ENCODE data around the gene SMOC2. TPM values are rescaled to one million over a fixed set of nuclear protein-coding genes. Genes with fewer than 3 reads are reported as not detected.
A peak's percentile ranks its signal among the peaks of the same experiment; 100 is the strongest.

The SMOC2 gene
- total RNA-seq, 6 experiments from 2014 or later: 0.42 to 3.5 (median 1.2) TPM

DNA sequence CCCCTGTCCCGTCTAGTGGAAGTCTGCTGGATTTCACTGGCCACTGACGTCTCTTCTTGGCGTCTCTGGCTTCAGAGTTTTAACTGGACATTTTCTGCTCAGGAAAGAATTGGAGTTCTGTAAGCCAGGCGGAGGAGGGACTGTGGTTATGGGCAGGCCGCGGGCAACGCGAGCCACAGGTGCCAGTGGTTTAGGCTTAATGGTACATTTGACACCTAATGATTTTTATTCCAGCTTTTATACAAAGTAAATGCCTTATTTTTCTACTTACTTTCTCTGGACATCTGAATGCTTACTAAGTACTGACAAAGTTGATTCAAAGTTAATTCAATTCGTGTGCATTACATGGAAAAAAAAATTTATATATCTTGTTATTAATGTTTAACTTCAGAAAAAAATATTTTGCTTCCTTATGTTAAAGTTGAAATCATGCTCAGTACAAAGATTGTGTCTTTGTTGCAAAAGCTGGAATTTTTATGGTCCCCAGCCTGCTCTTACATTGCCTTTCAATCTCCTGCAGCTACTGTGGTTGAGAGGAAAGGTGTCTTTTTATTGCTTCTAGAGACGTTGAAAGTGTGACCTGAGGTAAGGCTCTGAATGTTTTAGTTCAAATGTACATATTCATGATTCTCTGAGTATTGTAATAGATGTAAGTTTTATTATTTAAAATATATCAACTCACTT is 231.0 kb downstream of the SMOC2 start:
- DNase-seq (no peak), ATAC-seq (no peak)
- intact Hi-C loops (cut with DNase I): no loop called here
- TF ChIP-seq, protein P1, sequence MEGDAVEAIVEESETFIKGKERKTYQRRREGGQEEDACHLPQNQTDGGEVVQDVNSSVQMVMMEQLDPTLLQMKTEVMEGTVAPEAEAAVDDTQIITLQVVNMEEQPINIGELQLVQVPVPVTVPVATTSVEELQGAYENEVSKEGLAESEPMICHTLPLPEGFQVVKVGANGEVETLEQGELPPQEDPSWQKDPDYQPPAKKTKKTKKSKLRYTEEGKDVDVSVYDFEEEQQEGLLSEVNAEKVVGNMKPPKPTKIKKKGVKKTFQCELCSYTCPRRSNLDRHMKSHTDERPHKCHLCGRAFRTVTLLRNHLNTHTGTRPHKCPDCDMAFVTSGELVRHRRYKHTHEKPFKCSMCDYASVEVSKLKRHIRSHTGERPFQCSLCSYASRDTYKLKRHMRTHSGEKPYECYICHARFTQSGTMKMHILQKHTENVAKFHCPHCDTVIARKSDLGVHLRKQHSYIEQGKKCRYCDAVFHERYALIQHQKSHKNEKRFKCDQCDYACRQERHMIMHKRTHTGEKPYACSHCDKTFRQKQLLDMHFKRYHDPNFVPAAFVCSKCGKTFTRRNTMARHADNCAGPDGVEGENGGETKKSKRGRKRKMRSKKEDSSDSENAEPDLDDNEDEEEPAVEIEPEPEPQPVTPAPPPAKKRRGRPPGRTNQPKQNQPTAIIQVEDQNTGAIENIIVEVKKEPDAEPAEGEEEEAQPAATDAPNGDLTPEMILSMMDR (IDR thresholded peaks at IDR 0.05): no peak
- TF ChIP-seq POLR2A (IDR thresholded peaks at IDR 0.05): no peak
- Histone ChIP-seq H3K4me3 (no peak overlapping the region), H3K27ac (no peak overlapping the region), H3K27me3 (no peaks in the 10 kb centered on the region), H3K9me3 (no peaks in the 10 kb centered on the region), H3K36me3 (no peaks in the 10 kb centered on the region), H3K4me1 (no peaks in the 10 kb centered on the region)
- 60% methylated on average over 10 of the region's 10 CpGs for WGBS (ENCODE audit: insufficient coverage, low coverage, low lambda C conversion rate, missing lambda C conversion rate)

DNA sequence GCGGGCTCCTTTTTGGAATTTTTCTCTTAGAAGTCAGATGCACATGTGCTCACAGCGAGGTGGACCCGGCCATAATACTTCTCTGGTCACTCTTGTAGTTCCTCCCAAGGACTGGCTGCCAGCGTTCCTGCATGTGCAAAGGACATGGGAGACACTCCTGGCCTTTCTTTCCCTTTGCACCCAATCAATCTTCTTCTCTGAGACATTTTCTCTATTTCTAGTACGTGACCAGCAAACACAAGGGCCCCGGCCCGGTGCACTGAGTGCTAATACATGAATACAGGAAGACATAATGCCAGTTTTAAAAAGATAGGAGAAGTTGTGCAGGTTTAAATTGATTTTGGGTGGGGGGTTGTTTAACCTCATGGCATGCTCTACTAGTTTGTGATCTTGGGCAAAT is 233.6 kb downstream of the SMOC2 start:
- WGBS (ENCODE audit: insufficient coverage, low coverage, low lambda C conversion rate, missing lambda C conversion rate): 39% methylated on average over 4 of the region's 7 CpGs
- DNase-seq: no peak

DNA sequence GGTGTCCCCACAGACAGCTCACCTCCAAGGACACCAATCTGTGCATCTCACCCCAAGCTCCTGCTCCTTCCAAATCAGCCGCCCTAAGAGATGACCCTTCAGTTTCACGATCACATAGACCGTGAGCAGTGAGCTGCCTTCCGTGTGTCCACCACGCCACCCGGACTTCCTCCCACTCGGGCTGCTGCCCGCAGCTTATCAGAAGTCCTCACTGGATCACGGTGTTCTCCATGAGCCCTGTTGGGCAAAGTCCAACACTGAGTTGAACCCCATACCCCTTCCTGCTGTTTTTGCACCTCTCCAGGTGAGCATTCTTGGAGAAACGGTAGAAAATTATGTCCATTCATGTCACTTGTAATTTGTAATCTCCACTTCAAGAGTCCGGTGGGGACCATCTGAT is 234.4 kb downstream of the SMOC2 start:
- no peaks in the 10 kb centered on the region for H3K9me3 ChIP-seq
- DNase-seq (peak in 1 of 3 donors; percentile 23), ATAC-seq (no peak)
- H3K36me3 ChIP-seq: no peaks in the 10 kb centered on the region
- no peaks in the 10 kb centered on the region for H3K27me3 ChIP-seq
- H3K4me3 ChIP-seq: no peak overlapping the region
- intact Hi-C loops (cut with DNase I): no loop called here
- no peak for TF ChIP-seq POLR2A (IDR thresholded peaks at IDR 0.05)
- TF ChIP-seq, protein P1 (IDR thresholded peaks at IDR 0.05): no peak
- 66% methylated on average over 11 of the region's 11 CpGs for whole genome bisulfite sequencing (ENCODE audit: insufficient coverage, low coverage, low lambda C conversion rate, missing lambda C conversion rate)
- H3K27ac ChIP-seq: no peak overlapping the region
- no peaks in the 10 kb centered on the region for H3K4me1 ChIP-seq

More for the DNA sequence above, 233.6 kb downstream of the SMOC2 start:
- intact Hi-C loops (cut with DNase I): no loop called here
- no peak for ATAC-seq
- no peak overlapping the region for H3K27ac ChIP-seq
- H3K27me3 ChIP-seq: no peaks in the 10 kb centered on the region
- no peaks in the 10 kb centered on the region for H3K4me1 ChIP-seq
- no peak overlapping the region for H3K4me3 ChIP-seq
- no peaks in the 10 kb centered on the region for H3K9me3 ChIP-seq
- TF ChIP-seq POLR2A (IDR thresholded peaks at IDR 0.05): no peak
- TF ChIP-seq, protein P1 (IDR thresholded peaks at IDR 0.05): no peak
- H3K36me3 ChIP-seq: no peaks in the 10 kb centered on the region

DNA sequence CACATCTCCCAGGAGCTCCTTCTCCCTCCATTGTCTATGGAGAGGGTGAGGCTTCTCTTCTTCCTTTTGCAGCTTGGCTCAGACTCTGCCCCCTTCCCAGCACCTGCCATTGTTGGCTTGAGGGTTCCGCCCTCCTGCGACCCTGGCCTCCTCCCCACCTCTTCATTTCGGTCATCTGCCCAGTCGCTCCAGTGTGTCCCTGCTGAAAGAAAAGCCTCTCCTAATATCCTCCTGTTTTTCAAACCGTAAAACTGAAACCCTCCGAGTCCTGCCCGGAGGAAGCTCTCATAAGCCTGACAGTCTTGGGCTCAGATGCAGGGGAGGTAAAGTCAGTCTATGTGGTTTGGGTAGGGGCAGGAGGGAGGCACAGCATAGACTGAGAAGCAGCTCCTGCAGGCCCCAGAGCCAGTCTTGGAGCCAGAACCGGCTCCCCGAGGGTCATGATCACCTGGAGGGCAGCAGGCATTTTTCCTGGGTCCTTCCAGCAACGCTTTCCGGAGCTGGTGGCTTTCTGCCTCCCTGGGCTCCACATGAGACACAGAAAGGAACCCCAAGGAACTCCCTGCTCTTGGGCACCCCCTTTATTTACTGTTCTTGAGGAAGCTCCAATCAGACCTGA is 235.1 kb downstream of the SMOC2 start:
- H3K27me3 ChIP-seq: no peaks in the 10 kb centered on the region
- no peaks in the 10 kb centered on the region for H3K4me1 ChIP-seq
- intact Hi-C loops (cut with DNase I): no loop called here
- WGBS (ENCODE audit: insufficient coverage, low coverage, low lambda C conversion rate, missing lambda C conversion rate): 81% methylated on average over 9 of the region's 11 CpGs
- H3K9me3 ChIP-seq: no peaks in the 10 kb centered on the region
- H3K36me3 ChIP-seq: no peaks in the 10 kb centered on the region
- no peak overlapping the region for H3K27ac ChIP-seq
- TF ChIP-seq, protein P1 (IDR thresholded peaks at IDR 0.05): no peak
- TF ChIP-seq POLR2A (IDR thresholded peaks at IDR 0.05): no peak
- peak in 1 of 3 donors; percentile 22 for DNase-seq
- ATAC-seq: no peak
- H3K4me3 ChIP-seq: no peak overlapping the region
